Left kidney (tissue), 8 donors: ENCODE measurements around the gene POLR3GL. TPM values are rescaled to one million over a fixed set of nuclear protein-coding genes. Genes with fewer than 3 reads are reported as not detected.
"Not testable (repeated sequence)": the region's sequence is repeated elsewhere in the genome, so short reads cannot be mapped to it uniquely, and the experiment has no call there.

Source experiments
- DNase-seq: peaks from one replicate; pipeline ENCODE4 v3.0.0-alpha.2; 2013
- long read RNA-seq, 8 donors: transcript quantifications; one replicate each; lab custom pipeline, GENCODE V29; 2026
- polyA plus RNA-seq: library from polyadenylated mRNA; unstranded; fragments of 120-200 nt; gene quantifications from one replicate; pipeline ENCODE4 v1.2.1, GENCODE V29; 2013; ENCODE audit not compliant: insufficient read length

Gene POLR3GL, protein sequence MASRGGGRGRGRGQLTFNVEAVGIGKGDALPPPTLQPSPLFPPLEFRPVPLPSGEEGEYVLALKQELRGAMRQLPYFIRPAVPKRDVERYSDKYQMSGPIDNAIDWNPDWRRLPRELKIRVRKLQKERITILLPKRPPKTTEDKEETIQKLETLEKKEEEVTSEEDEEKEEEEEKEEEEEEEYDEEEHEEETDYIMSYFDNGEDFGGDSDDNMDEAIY
- polyA plus RNA-seq: 33.4 TPM
- long read RNA-seq, donor 1, transcript POLR3GL-202 (8 exons, 1,165 nt): major isoform, 9 of 19 reads
- long read RNA-seq, donor 1, partial matches to known transcripts: 9 of 19 reads
- long read RNA-seq, donor 1, other reads (novel, unspliced or antisense): 0 of 19 reads
- long read RNA-seq, donor 2, transcript POLR3GL-202 (8 exons, 1,165 nt): major isoform, 12 of 17 reads
- long read RNA-seq, donor 2, partial matches to known transcripts: 5 of 17 reads
- long read RNA-seq, donor 2, other reads (novel, unspliced or antisense): 0 of 17 reads
- long read RNA-seq, donor 3, transcript POLR3GL-202 (8 exons, 1,165 nt): major isoform, 10 of 10 reads
- long read RNA-seq, donor 3, partial matches to known transcripts: 0 of 10 reads
- long read RNA-seq, donor 3, other reads (novel, unspliced or antisense): 0 of 10 reads
- long read RNA-seq, donor 4, partial matches to known transcripts: 0 of 1 reads
- long read RNA-seq, donor 4, other reads (novel, unspliced or antisense): 0 of 1 reads
- long read RNA-seq, donor 5, transcript POLR3GL-202 (8 exons, 1,165 nt): major isoform, 19 of 31 reads
- long read RNA-seq, donor 5, partial matches to known transcripts: 12 of 31 reads
- long read RNA-seq, donor 5, other reads (novel, unspliced or antisense): 0 of 31 reads
- long read RNA-seq, donor 6, partial matches to known transcripts: 0 of 2 reads
- long read RNA-seq, donor 6, other reads (novel, unspliced or antisense): 0 of 2 reads
- long read RNA-seq, donor 7, transcript POLR3GL-202 (8 exons, 1,165 nt): major isoform, 6 of 18 reads
- long read RNA-seq, donor 7, partial matches to known transcripts: 12 of 18 reads
- long read RNA-seq, donor 7, other reads (novel, unspliced or antisense): 0 of 18 reads
- long read RNA-seq, donor 8, transcript POLR3GL-202 (8 exons, 1,165 nt): major isoform, 5 of 5 reads
- long read RNA-seq, donor 8, partial matches to known transcripts: 0 of 5 reads
- long read RNA-seq, donor 8, other reads (novel, unspliced or antisense): 0 of 5 reads

DNA sequence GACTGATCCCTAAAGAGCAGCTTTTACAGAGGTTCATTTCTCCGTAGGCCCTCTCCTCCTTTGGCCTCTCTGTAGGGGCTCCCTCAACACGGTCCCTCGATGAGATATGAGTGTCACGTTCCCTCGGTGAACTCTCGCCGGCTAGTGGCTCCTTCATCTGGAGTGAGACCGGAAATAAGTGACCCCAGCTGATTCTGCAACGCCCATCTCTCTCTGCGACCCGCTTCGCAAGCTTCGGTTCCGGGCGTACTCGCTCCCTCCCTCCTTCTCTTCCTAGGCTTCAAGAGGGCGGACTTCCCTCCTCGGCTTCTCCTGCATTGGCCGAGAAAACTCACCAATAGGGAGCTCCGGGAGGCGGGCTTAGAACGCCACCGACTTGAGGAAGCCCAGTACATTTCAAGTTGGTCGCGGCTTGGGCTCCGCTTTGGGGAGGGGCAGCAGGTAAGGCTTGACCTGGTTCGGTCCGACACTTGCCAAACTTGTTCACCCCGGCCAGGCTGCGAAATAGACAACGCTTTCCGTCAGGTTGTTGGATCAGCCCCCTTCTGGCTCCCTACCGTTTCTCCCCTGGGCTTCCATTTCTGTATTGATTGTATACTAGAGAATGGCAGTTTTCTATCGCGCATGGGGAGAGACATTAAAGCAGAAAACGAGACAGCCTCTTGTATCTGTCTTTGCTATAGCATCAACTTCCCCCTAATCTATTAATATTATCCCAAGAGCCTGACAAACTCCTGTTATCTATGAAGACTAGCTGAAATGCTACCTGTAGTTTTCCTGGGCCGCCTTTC is at the start of gene POLR3GL, which contains the start of gene ANKRD34A:
TSS of gene POLR3GL (plus strand) at position 363 of the 791 bp plus-strand sequence. CDS start 10,176 bp downstream, outside the sequence.
TSS of gene ANKRD34A (minus strand) at position 248 of the 791 bp plus-strand sequence. CDS start 2,816 bp downstream, outside the sequence.
- peak; percentile 97 for DNase-seq

DNA sequence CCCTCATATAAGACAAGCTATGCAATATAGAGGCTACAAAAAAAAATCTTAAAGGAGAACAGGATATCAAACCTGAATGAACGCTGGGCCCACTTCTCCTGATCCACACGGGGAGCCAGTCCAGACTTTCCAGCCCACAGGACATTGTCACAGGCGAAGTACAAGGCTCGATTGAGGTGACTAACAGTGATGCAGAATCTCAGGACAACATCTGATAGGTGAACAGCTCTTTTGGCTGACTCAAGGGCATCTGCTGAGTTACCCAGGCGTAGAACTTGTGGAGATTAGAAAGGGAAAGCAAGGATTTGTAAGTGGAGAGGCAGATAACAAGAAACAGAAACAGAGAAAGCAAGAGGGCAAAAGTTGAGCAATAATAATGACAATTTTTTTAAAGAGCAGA is 47.7 kb upstream of the POLR3GL start:
- DNase-seq: no peak

GRCh38 chr1:145917595-145917994 is 46.9 kb upstream of the POLR3GL start:
- DNase-seq: no peak

DNA sequence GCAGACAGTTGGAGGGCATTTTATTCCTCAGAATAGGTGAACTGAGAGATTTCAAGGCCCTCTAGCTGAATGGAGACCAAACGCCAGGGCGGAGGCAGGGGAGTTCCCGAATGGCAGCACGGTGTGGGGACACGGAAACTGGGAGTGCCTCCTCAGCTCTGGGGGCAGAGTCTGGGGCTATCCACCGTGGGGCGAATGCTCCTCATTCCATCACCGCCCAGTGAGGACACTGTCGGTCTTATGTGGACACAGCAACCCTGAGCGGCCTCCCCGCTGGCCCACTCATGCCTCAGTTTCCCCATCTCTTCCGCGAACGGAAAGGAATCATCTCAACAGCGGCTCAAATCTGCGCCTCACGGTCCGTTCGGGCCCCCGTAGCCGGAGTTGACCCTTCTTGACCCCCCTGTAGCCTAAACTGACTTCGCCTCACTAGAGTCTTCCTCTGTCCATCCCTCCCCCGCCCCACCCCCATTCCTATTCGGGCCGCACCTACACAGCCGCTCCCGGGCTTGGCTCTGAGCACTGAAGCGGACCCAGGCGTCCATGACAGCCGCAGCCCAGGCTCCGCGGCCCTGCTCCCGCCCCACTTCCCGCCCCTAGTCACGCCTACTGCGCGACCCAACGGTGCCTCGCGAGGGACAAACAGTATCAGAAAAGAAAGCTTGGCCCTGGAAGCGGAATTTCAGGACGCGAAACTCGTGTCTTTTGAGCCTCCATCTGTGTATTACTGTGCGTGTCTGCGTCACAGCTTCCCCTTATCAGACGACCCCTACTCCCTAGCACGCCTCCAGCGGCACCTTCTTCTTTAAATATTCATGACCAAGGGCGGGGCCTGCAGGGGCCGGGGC is 46.1 kb upstream of the POLR3GL start, which contains the start of gene PEX11B:
TSS of gene PEX11B (minus strand) at position 574 of the 848 bp plus-strand sequence. CDS start at position 545, 29 bp downstream.
- peak; percentile 91 for DNase-seq

DNA sequence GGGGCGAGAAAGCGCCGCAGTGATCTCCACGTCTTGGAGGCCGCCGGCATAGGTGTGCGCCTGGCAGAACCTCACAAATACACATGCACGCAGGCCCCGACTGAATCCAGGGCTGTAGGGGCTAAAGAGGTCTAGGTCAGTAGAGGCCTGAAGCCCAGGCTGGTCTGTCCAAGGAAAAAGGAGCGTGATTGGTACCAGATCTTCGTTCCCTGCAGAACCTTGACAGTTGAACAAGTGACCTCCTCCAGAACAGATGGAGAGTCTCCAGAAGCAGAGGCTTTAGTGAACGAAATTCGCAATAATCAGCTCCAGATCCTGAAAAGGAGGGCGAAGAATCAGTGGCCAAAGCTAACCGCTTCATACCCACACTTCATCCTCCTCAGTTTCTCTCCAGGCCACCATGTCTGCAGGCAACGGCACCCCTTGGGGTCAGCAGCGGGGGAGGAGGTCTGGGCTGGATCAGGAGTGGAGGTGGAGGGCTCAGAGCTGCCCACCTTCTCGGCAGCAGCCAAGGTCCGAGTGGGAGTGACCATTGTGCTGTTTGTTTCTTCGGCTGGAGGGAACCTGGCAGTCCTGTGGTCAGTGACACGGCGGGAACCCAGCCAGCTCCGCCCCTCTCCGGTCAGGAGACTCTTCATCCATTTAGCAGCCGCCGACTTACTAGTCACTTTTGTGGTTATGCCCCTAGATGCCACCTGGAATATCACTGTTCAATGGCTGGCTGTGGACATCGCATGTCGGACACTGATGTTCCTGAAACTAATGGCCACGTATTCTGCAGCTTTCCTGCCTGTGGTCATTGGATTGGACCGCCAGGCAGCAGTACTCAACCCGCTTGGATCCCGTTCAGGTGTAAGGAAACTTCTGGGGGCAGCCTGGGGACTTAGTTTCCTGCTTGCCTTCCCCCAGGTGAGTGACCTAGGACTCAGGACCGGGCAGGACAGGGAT is 45.2 kb upstream of the POLR3GL start:
- no peak for DNase-seq

GRCh38 chr1:145920297-145920696 is 44.2 kb upstream of the POLR3GL start:
- DNase-seq: not testable (repeated sequence)

DNA sequence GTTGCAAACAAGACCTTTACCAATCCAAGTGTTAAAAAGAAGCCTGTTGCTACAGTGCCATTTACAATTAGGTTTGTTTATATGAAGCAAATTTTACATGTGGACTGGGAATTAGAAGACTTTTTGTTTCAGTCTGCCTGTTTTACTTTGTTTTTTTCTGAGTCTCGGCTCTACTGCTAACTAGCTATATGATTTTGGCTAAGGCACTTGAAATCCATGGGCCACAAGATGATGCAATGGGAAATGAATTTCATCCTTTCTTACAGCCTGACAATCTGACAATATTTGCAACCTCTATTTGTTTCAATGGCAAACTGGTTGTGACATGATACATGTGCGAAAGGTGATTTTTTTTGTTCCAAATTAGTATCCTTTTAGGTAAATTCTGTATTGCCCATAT is 42.2 kb upstream of the POLR3GL start:
- no peak for DNase-seq

DNA sequence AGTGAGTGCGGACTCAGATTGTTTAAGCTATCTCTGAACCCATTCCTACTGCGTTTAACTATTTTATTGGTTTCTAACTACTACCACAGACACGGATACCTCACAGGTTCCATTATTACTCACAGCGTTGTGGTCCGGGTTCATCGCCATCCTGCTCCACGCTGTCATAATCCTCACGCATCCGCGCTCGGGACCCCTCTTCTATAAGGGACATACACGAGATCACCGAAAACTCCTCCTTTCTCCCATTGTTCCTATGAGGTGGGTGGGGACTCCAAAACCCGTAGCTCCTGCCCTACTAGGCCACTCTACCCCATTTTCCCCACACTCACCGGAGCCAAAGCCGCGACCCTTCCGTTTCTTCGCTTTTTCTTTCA is 37.8 kb upstream of the POLR3GL start:
- peak; percentile 31 for DNase-seq

- peak; percentile 99 for DNase-seq
Observed at GRCh38 chr1:145927063-145927886, 37.2 kb upstream of the POLR3GL start, which contains the start of gene RBM8A. Gene RBM8A (minus strand): TSS chr1:145927484. CDS start chr1:145927426, 58 bp downstream.

DNA sequence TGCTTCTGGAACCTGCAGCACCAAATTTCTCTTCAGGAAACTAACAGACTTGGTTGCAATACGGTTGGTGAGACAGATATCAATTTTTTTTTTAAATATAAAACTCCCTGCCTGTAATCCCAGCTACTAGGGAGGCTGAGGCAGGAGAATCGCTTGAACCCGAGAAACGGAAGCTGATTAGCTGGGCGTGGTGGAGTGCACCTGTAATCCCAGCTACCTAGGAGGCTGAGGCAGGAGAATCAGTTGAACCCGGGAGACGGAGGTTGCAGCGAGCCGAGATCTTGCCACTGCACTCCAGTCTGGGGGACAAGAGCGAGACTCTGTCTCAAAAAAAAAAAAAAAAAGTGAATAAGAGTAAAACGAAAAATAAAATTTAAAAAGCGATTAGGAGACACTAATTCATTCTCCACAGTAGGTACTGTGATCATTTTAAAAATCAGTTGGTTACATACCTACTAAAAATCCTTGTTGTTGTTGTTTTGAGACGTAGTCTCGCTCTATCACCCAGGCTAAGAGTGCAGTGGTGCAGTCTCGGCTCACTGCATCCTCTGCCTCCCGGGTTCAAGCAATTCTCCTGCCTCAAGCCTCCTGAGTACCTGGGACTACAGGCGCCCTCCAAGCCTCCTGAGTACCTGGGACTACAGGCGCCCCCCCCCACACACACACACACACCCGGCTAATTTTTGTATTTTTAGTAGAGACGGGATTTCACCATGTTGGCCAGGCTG is 36.4 kb upstream of the POLR3GL start:
- no peak for DNase-seq

DNA sequence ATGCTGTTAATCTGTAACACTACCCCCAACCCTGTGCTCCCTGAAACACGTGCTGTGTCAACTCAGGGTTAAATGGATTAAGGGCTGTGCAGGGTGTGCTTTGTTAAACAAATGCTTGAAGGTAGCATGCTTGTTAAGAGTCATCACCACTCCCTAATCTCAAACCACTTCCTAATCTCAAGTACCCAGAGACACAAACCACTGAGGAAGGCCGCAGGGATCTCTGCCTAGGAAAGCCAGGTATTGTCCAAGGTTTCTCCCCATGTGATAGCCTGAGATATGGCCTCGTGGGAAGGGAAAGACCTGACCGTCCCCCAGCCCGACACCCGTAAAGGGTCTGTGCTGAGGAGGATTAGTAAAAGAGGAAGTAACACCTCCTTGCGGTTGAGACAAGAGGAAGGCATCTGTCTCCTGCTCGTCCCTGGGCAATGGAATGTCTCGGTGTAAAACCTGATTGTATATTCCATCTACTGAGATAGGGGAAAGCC is 31.9 kb upstream of the POLR3GL start:
- not testable (repeated sequence) for DNase-seq

DNA sequence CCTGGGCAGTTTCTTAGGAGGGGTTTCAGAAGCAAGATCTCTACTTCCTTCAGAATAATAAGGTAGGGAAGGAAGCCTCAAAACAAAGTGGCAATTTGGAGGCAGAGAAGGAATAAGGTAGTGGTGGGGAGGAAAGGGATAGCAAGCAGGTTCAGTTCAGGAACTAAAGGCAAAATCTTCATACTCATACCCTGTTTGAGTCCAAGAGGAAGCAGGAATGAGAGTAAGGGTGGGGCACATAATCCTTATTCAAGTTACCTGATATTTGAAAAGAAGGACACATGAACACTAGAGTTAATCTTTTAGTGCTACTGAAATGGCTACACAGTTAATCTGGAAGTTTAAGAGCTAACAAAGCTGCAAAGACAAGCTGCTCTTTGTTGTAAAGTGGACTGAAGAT is 28.8 kb upstream of the POLR3GL start:
- DNase-seq: no peak

DNA sequence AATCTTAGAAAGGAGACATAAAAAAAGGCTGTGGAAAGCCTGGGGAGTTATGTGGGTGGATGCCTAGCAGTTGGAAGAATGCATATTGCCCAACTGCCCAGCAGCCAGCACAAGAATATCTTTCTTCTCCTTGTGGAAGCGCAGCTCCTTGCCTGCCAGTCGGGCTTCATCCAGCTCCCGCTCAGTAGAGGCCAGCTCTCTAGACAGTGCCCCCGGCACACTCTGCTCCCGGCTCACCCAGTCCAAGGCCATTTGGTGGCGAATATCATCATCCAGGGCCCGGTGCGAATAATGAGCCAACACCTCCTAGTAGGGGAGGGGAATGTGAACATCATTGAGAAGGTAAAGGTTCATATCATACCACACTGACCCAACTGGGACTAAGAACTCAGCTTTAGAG is 28.2 kb upstream of the POLR3GL start:
- no peak for DNase-seq

GRCh38 chr1:145937436-145937835 is 27.1 kb upstream of the POLR3GL start:
- no peak for DNase-seq

DNA sequence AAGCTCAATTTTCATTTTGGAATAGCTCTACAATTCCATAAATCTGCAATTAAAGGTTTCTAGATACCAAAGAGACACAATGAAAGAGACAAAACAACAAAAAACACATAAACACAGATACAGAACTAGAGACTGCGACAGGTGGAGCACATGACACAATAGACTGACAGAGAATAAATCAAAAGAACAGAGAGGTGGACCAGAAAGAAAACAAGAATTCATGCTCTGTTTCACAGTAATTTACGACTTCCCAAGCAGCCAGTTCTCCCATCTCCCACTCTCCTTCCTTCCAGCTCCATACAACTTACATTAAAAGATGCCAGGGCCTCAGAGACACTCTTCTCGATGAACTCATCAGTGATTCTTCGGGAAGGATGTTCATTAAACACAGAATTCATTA is 22.1 kb upstream of the POLR3GL start:
- DNase-seq: no peak

DNA sequence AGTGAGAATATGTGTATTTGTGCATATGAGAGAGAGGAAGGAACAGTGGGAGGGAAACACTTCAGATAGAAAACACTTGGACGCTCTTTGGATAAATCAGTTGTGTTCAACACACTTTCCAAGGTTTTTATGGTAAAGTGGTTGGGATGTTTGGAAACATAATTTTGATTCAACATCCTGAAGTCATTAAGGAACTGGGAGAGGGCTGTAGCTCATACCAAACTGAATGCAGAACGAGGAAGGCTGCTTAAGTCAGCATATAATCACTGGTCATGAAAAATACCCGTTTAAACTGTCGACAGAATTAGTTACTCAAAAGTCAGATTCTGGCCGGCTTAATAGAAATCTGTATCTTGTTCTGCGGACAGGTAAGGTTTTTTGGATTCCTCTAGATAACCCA is 21.6 kb upstream of the POLR3GL start:
- DNase-seq: no peak

DNA sequence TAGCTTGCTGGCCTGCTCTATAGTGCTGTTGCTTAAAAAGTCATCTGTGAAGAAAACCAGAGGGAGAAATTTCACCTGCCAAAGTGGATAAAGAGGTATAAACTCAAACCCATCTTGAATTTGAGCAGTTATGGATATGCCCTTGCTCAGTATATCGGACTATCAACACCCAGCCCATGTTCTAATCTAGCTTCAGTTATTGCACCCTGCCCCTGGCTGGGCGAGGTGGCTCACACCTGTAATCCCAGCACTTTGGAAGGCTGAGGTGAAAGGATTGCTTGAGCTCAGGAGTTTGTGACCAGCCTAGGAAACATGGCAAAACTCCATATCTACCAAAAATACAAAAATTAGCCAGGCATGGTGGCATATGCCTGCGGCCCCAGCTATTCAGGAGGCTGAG is 20.0 kb upstream of the POLR3GL start:
- DNase-seq: no peak
